WTC11 (cell line): ENCODE measurements around the gene TMC7. TPM values are rescaled to one million over a fixed set of nuclear protein-coding genes. Genes with fewer than 3 reads are reported as not detected.

Experiments used
- ATAC-seq: fragments of 200-7000 bp; cut with Tn5 transposase; 2 replicates; pipeline ENCODE4 v1.10.0; 2021; ENCODE audit warnings: mild to moderate bottlenecking, moderate library complexity
- CTCF ChIA-PET: fragments of 300-600 bp; sonication (Branson Sonifier 250); formaldehyde crosslinking; loops from one replicate; lab custom pipeline; 2021; ENCODE audit warnings: antibody characterized with exemption; lab: Charles Lee
- POLR2A ChIA-PET: fragments of 350-600 bp; sonication (Branson Sonifier 250); formaldehyde crosslinking; loops from one replicate; lab custom pipeline; 2021; ENCODE audit warnings: antibody characterized with exemption; lab: Charles Lee
- DNase-seq: peaks from one replicate; pipeline ENCODE4 v3.0.0; 2021; ENCODE audit warnings: low spot score
- H3K27ac Mint-ChIP-seq: 2 replicates; pipeline ENCODE4 v1.8.0; 2021; ENCODE audit warnings: mixed read lengths
- H3K27me3 Mint-ChIP-seq: 2 replicates; pipeline ENCODE4 v1.8.0; 2021; ENCODE audit warnings: low read depth, mild to moderate bottlenecking, moderate library complexity, mixed read lengths
- H3K36me3 Mint-ChIP-seq: 2 replicates; pipeline ENCODE4 v1.8.0; 2021; ENCODE audit warnings: mixed read lengths
- H3K4me1 Mint-ChIP-seq: 2 replicates; pipeline ENCODE4 v1.8.0; 2022; ENCODE audit warnings: mixed read lengths
- H3K4me3 Mint-ChIP-seq: 2 replicates; pipeline ENCODE4 v1.8.0; 2021; ENCODE audit warnings: mild to moderate bottlenecking, moderate library complexity, mixed read lengths
- H3K9me3 Mint-ChIP-seq: 2 replicates; pipeline ENCODE4 v1.8.0; 2021; ENCODE audit warnings: mixed read lengths
- CBFB ChIP-seq: sonication (generic); formaldehyde crosslinking; IDR thresholded peaks from 2 replicates; pipeline ENCODE4 v1.8.1; 2022; ENCODE audit warnings: mild to moderate bottlenecking, low read depth, missing genetic modification reagents
- CREB1 ChIP-seq: sonication (generic); formaldehyde crosslinking; IDR thresholded peaks from 2 replicates; pipeline ENCODE4 v1.8.0; 2023; ENCODE audit warnings: mild to moderate bottlenecking, missing genetic modification reagents
- ETV6 ChIP-seq: sonication (generic); formaldehyde crosslinking; IDR thresholded peaks from 2 replicates; pipeline ENCODE4 v1.8.1; 2022; ENCODE audit warnings: mild to moderate bottlenecking, missing genetic modification reagents
- FOXJ3 ChIP-seq: sonication (generic); formaldehyde crosslinking; IDR thresholded peaks from 2 replicates; pipeline ENCODE4 v1.9.0; 2021; ENCODE audit warnings: missing genetic modification reagents, mild to moderate bottlenecking, borderline replicate concordance
- JAZF1 ChIP-seq: fragments of 250-450 bp; sonication (Bioruptor Pico); IDR thresholded peaks from 2 replicates; pipeline ENCODE4 v1.9.0; 2021; ENCODE audit warnings: moderate library complexity, mild to moderate bottlenecking, inconsistent platforms
- KAT7 ChIP-seq: sonication (generic); formaldehyde crosslinking; IDR thresholded peaks from 2 replicates; pipeline ENCODE4 v1.8.1; 2023; ENCODE audit warnings: missing genetic modification reagents, mild to moderate bottlenecking, borderline replicate concordance
- NFE2L1 ChIP-seq: sonication (generic); formaldehyde crosslinking; IDR thresholded peaks from 2 replicates; pipeline ENCODE4 v1.8.1; 2023; ENCODE audit warnings: missing genetic modification reagents
- NFYB ChIP-seq: sonication (generic); formaldehyde crosslinking; conservative IDR thresholded peaks from 2 replicates; pipeline ENCODE4 v1.8.0; 2022; ENCODE audit warnings: low read depth, missing genetic modification reagents
- NR1H2 ChIP-seq: sonication (generic); formaldehyde crosslinking; IDR thresholded peaks from 2 replicates; pipeline ENCODE4 v1.9.0; 2021; ENCODE audit warnings: mild to moderate bottlenecking, moderate library complexity, missing genetic modification reagents
- NR2C2 ChIP-seq: sonication (generic); formaldehyde crosslinking; IDR thresholded peaks from 2 replicates; pipeline ENCODE4 v1.8.0; 2022; ENCODE audit warnings: mild to moderate bottlenecking, missing genetic modification reagents
- PREB ChIP-seq: sonication (generic); formaldehyde crosslinking; IDR thresholded peaks from 2 replicates; pipeline ENCODE4 v1.8.1; 2022; ENCODE audit warnings: mild to moderate bottlenecking, missing genetic modification reagents, moderate library complexity, borderline replicate concordance
- PRRX2 ChIP-seq: fragments of 250-450 bp; sonication (Bioruptor Pico); IDR thresholded peaks from 2 replicates; pipeline ENCODE4 v1.8.0; 2021; ENCODE audit warnings: mild to moderate bottlenecking
- RELA ChIP-seq: sonication (generic); formaldehyde crosslinking; IDR thresholded peaks from 2 replicates; pipeline ENCODE4 v1.8.1; 2022; ENCODE audit warnings: missing genetic modification reagents, mild to moderate bottlenecking, borderline replicate concordance
- SMAD3 ChIP-seq: sonication (generic); formaldehyde crosslinking; IDR thresholded peaks from 2 replicates; pipeline ENCODE4 v1.8.0; 2022; ENCODE audit warnings: missing genetic modification reagents, mild to moderate bottlenecking, borderline replicate concordance
- USF2 ChIP-seq: sonication (generic); formaldehyde crosslinking; IDR thresholded peaks from 2 replicates; pipeline ENCODE4 v1.8.1; 2023; ENCODE audit warnings: mild to moderate bottlenecking, missing genetic modification reagents, moderate library complexity
- ZNF219 ChIP-seq: sonication (generic); formaldehyde crosslinking; IDR thresholded peaks from 2 replicates; pipeline ENCODE4 v1.8.0; 2023; ENCODE audit warnings: missing genetic modification reagents, mild to moderate bottlenecking, borderline replicate concordance
- ZNF263 ChIP-seq: sonication (generic); formaldehyde crosslinking; IDR thresholded peaks from 2 replicates; pipeline ENCODE4 v1.8.1; 2022; ENCODE audit warnings: low read depth, mild to moderate bottlenecking, moderate library complexity, missing genetic modification reagents
- ZNF416 ChIP-seq: fragments of 250-450 bp; sonication (Bioruptor Pico); IDR thresholded peaks from 2 replicates; pipeline ENCODE4 v1.9.0; 2021; ENCODE audit warnings: mild to moderate bottlenecking, inconsistent platforms
- total RNA-seq: library from RNA; stranded (reverse); gene quantifications from 3 replicates; pipeline ENCODE4 v1.2.3, GENCODE V29; 2021
- TF ChIP-seq, protein P1 (sequence below): sonication (generic); formaldehyde crosslinking; IDR thresholded peaks from 2 replicates; pipeline ENCODE4 v1.8.0; 2022; ENCODE audit warnings: mild to moderate bottlenecking, missing genetic modification reagents
- TF ChIP-seq, protein P2 (sequence below): sonication (generic); formaldehyde crosslinking; conservative IDR thresholded peaks from 2 replicates; pipeline ENCODE4 v1.8.1; 2022; ENCODE audit warnings: mild to moderate bottlenecking, missing genetic modification reagents
- TF ChIP-seq, protein P3 (sequence below): sonication (generic); formaldehyde crosslinking; IDR thresholded peaks from 2 replicates; pipeline ENCODE4 v1.8.0; 2023; ENCODE audit warnings: missing genetic modification reagents
- TF ChIP-seq, protein P4 (sequence below): sonication (generic); formaldehyde crosslinking; IDR thresholded peaks from 2 replicates; pipeline ENCODE4 v1.8.1; 2023; ENCODE audit warnings: mild to moderate bottlenecking, moderate library complexity, missing genetic modification reagents

TMC7 gene
- total RNA-seq, 1 experiment from 2014 or later, result 2.5 TPM

DNA sequence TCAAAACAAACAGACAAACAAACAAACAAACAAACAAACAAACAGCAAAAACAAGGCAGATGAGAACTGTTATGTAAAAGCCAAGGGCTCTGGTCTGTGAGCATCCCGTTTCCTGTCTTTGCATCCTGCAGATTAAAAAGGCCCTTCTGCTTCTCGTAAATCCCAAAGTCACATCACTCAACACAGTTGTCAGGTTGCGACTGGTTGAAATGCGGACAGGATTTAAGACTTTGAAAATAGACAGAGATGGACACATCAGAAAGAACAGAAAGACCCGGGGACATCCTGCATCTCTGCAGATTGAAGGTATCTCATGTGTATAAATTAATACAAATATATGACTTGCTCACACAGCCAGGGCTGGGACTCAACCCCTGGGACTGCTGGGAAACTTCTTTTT is 18.2 kb upstream of the TMC7 start:
- no peak overlapping the region for H3K27ac Mint-ChIP-seq
- peaks cover 11% of the 10 kb centered on the region for H3K4me1 Mint-ChIP-seq
- ATAC-seq (no peak), DNase-seq (no peak)
- CTCF ChIA-PET, result no interaction called here
- H3K4me3 Mint-ChIP-seq, result no peak overlapping the region
- POLR2A ChIA-PET, result no interaction called here
- peaks cover 4% of the 10 kb centered on the region; the same call in 1 of the 2 replicates for H3K27me3 Mint-ChIP-seq
- no peaks in the 10 kb centered on the region for H3K9me3 Mint-ChIP-seq
- no peaks in the 10 kb centered on the region for H3K36me3 Mint-ChIP-seq
- no peak for TF ChIP-seq JAZF1
- TF ChIP-seq PREB, result no peak
- no peak for TF ChIP-seq NFE2L1 (CRISPR knock-in tag)
- TF ChIP-seq NR1H2 (CRISPR knock-in tag), result no peak
- no peak for TF ChIP-seq NR2C2 (CRISPR knock-in tag)
- no peak for TF ChIP-seq KAT7 (CRISPR knock-in tag)
- TF ChIP-seq, protein P1, sequence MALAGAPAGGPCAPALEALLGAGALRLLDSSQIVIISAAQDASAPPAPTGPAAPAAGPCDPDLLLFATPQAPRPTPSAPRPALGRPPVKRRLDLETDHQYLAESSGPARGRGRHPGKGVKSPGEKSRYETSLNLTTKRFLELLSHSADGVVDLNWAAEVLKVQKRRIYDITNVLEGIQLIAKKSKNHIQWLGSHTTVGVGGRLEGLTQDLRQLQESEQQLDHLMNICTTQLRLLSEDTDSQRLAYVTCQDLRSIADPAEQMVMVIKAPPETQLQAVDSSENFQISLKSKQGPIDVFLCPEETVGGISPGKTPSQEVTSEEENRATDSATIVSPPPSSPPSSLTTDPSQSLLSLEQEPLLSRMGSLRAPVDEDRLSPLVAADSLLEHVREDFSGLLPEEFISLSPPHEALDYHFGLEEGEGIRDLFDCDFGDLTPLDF (CRISPR knock-in tag), result no peak
- TF ChIP-seq ZNF219 (CRISPR knock-in tag), result no peak
- TF ChIP-seq CBFB (CRISPR knock-in tag), result no peak
- TF ChIP-seq, protein P2, sequence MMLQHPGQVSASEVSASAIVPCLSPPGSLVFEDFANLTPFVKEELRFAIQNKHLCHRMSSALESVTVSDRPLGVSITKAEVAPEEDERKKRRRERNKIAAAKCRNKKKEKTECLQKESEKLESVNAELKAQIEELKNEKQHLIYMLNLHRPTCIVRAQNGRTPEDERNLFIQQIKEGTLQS (CRISPR knock-in tag), result no peak
- TF ChIP-seq SMAD3, result no peak
- no peak for TF ChIP-seq NFYB (CRISPR knock-in tag)

GRCh38 chr16:18966791-18967190 is 16.9 kb upstream of the TMC7 start:
- DNase-seq, result no peak
- peaks cover 11% of the 10 kb centered on the region for H3K4me1 Mint-ChIP-seq
- CTCF ChIA-PET, result interaction anchor here (1.3 kb wide), 1 partner anchor 20 kb away, joined by 5 read pairs; no protein-coding TSS in a partner anchor
- no peaks in the 10 kb centered on the region for H3K9me3 Mint-ChIP-seq
- no peak for ATAC-seq
- POLR2A ChIA-PET, result no interaction called here
- TF ChIP-seq, protein P3, sequence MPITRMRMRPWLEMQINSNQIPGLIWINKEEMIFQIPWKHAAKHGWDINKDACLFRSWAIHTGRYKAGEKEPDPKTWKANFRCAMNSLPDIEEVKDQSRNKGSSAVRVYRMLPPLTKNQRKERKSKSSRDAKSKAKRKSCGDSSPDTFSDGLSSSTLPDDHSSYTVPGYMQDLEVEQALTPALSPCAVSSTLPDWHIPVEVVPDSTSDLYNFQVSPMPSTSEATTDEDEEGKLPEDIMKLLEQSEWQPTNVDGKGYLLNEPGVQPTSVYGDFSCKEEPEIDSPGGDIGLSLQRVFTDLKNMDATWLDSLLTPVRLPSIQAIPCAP (CRISPR knock-in tag), result no peak
- no peak for TF ChIP-seq PRRX2 (CRISPR knock-in tag)
- no peak for TF ChIP-seq RELA (CRISPR knock-in tag)
- TF ChIP-seq NR1H2 (CRISPR knock-in tag), result no peak
- TF ChIP-seq ZNF263 (CRISPR knock-in tag), result no peak
- TF ChIP-seq ETV6 (CRISPR knock-in tag), result no peak
- no peak for TF ChIP-seq SMAD3
- no peak for TF ChIP-seq CREB1 (CRISPR knock-in tag)
- TF ChIP-seq FOXJ3 (CRISPR knock-in tag), result no peak
- TF ChIP-seq, protein P4, sequence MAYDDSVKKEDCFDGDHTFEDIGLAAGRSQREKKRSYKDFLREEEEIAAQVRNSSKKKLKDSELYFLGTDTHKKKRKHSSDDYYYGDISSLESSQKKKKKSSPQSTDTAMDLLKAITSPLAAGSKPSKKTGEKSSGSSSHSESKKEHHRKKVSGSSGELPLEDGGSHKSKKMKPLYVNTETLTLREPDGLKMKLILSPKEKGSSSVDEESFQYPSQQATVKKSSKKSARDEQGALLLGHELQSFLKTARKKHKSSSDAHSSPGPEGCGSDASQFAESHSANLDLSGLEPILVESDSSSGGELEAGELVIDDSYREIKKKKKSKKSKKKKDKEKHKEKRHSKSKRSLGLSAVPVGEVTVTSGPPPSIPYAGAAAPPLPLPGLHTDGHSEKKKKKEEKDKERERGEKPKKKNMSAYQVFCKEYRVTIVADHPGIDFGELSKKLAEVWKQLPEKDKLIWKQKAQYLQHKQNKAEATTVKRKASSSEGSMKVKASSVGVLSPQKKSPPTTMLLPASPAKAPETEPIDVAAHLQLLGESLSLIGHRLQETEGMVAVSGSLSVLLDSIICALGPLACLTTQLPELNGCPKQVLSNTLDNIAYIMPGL (CRISPR knock-in tag), result no peak
- no peak for TF ChIP-seq NFE2L1 (CRISPR knock-in tag)
- no peak for TF ChIP-seq ZNF416
- no peak for TF ChIP-seq USF2 (CRISPR knock-in tag)
- no peak overlapping the region for H3K27ac Mint-ChIP-seq
- H3K27me3 Mint-ChIP-seq, result peaks cover 4% of the 10 kb centered on the region; the same call in 1 of the 2 replicates
- H3K36me3 Mint-ChIP-seq, result no peaks in the 10 kb centered on the region
- H3K4me3 Mint-ChIP-seq, result no peak overlapping the region
